Gastrocnemius medialis (tissue), 4 donors: ENCODE measurements around the gene PAX8. TPM values are rescaled to one million over a fixed set of nuclear protein-coding genes. Genes with fewer than 3 reads are reported as not detected.

Source experiments
- ATAC-seq, 2 donors: fragments of 150-250 bp; one replicate each; pipeline ENCODE4 v1.9.1; 2016
- DNase-seq, 2 donors: peaks; one replicate each; pipeline ENCODE4 v3.0.0-alpha.2; 2019
- H3K27ac ChIP-seq, 4 donors: fragments of 200-600 bp; sonication (generic); 1 replicate in 1 of 4; 2 replicates in 3 of 4; pipeline ENCODE4 v1.5.1; 2016 to 2018; ENCODE audit warnings: mild to moderate bottlenecking in 2 of 4, moderate library complexity in 1 of 4
- H3K27me3 ChIP-seq, 3 donors: fragments of 200-600 bp; sonication (generic) in 2 of 3; 1 replicate in 1 of 3; 2 replicates in 2 of 3; pipeline versions ENCODE4 v1.5.1 to v1.6.0; 2016 to 2019; ENCODE audit warnings: mild to moderate bottlenecking in 1 of 3, moderate library complexity in 1 of 3
- H3K36me3 ChIP-seq, 2 donors: fragments of 200-600 bp; sonication (generic) in 1 of 2; one replicate each; pipeline ENCODE4 v1.5.1; 2017 to 2018
- H3K4me1 ChIP-seq, 2 donors: fragments of 200-600 bp; sonication (generic) in 1 of 2; one replicate each; pipeline ENCODE4 v1.5.1; 2016 to 2017; ENCODE audit warnings: mild to moderate bottlenecking in 2 of 2
- H3K4me3 ChIP-seq, 4 donors: fragments of 200-600 bp; sonication (generic) in 3 of 4; 1 replicate in 1 of 4; 2 replicates in 3 of 4; pipeline ENCODE4 v1.5.1; 2016 to 2019; ENCODE audit warnings: mild to moderate bottlenecking in 2 of 4
- H3K9me3 ChIP-seq, 3 donors: fragments of 200-600 bp; sonication (generic) in 2 of 3; 1 replicate in 1 of 3; 2 replicates in 2 of 3; pipeline ENCODE4 v1.5.1; 2016 to 2019
- POLR2A ChIP-seq, 2 donors: fragments of 450-650 bp; IDR thresholded peaks; one replicate each; pipeline ENCODE4 v1.6.1; 2017; ENCODE audit warnings: antibody characterized with exemption in 2 of 2, mild to moderate bottlenecking in 2 of 2, moderate library complexity in 2 of 2
- in situ Hi-C, 4 donors: fragments of 200-750 bp; cut with MboI; loops; one replicate each; pipeline versions ENCODE4 v1.15.0 to v1.8.0; 2017; ENCODE audit warnings: low sequenced_read_pairs in 4 of 4
- intact Hi-C: fragments of 100-400 bp; cut with DNase I; formaldehyde crosslinking; loops from one replicate; pipeline ENCODE4 v1.15.1; 2023; ENCODE audit warnings: low total_unique reads
- total RNA-seq, 4 donors: library from RNA; depleted of rRNA; stranded (reverse); fragments of >200 nt; gene quantifications; one replicate each; pipeline versions ENCODE4 v1.1.0 to v1.2.3, GENCODE V29; 2016
- TF ChIP-seq, protein P1 (sequence below), 5 experiments: fragments of 450-650 bp in 3 of 5; fragments of 200-600 bp in 2 of 5; sonication (generic) in 2 of 5; IDR thresholded peaks in 4 of 5; conservative IDR thresholded peaks in 1 of 5; 1 replicate in 4 of 5; 2 replicates in 1 of 5; pipeline ENCODE4 v1.5.1; 2016 to 2019; ENCODE audit warnings: antibody characterized with exemption in 5 of 5, mild to moderate bottlenecking in 3 of 5, moderate library complexity in 3 of 5

The PAX8 gene
- total RNA-seq, 4 donors from 2014 or later: 0.27 to 8.7 (median 2.1) TPM

DNA sequence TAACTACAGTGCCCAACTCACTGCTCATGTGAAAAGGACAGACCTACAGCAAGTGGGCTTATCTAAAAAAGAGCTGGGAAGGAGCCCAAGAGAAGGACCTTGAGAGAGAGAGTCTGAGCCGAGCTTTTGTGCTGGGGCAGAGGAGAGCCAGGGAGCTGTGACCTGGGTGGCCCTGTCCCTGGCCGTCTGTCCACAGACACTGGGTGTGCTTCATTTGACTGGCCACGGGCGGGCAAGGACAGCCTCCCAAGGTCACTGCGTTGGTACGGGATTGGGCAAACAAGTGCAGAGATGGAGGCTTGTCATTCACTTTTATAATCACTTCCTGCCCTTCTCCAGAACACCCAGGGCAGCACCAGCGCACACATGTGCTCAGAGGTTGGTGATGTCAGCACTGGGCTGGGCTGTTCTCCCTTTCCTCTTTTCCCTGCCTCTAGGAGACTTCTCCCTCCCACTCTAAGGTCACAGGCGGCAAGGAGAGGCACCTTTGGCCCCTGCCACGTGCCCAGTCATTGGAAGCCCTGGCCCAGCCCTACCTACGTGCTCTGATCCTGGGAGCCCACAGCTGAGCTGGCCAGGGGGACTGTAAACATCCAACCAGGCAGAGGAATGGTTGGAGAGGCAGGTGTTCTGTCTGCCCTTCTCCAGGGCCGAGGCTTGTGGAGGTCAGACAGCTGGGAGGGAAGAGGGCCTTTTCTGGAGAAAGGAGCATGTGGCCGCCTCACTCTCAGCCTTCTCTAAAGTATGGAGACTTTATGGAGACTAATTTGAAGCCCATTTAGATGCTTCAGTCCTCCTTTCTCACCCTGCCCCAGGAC is 111.4 kb downstream of the PAX8 start:
- Histone ChIP-seq H3K4me3 (no peak overlapping the region), H3K27ac (no peak overlapping the region), H3K27me3 (no peaks in the 10 kb centered on the region), H3K36me3 (no peaks in the 10 kb centered on the region), H3K9me3 (no peaks in the 10 kb centered on the region), H3K4me1 (no peaks in the 10 kb centered on the region)
- DNase-seq (no peak), ATAC-seq (no peak)
- intact Hi-C loops (no loop called here), in situ Hi-C loops (no loop called here)
- TF ChIP-seq, protein P1, sequence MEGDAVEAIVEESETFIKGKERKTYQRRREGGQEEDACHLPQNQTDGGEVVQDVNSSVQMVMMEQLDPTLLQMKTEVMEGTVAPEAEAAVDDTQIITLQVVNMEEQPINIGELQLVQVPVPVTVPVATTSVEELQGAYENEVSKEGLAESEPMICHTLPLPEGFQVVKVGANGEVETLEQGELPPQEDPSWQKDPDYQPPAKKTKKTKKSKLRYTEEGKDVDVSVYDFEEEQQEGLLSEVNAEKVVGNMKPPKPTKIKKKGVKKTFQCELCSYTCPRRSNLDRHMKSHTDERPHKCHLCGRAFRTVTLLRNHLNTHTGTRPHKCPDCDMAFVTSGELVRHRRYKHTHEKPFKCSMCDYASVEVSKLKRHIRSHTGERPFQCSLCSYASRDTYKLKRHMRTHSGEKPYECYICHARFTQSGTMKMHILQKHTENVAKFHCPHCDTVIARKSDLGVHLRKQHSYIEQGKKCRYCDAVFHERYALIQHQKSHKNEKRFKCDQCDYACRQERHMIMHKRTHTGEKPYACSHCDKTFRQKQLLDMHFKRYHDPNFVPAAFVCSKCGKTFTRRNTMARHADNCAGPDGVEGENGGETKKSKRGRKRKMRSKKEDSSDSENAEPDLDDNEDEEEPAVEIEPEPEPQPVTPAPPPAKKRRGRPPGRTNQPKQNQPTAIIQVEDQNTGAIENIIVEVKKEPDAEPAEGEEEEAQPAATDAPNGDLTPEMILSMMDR (IDR thresholded peaks at IDR 0.05 in 4 of 5, conservative IDR thresholded peaks at IDR 0.05 in 1 of 5): no peak
- TF ChIP-seq POLR2A (IDR thresholded peaks at IDR 0.05): no peak

DNA sequence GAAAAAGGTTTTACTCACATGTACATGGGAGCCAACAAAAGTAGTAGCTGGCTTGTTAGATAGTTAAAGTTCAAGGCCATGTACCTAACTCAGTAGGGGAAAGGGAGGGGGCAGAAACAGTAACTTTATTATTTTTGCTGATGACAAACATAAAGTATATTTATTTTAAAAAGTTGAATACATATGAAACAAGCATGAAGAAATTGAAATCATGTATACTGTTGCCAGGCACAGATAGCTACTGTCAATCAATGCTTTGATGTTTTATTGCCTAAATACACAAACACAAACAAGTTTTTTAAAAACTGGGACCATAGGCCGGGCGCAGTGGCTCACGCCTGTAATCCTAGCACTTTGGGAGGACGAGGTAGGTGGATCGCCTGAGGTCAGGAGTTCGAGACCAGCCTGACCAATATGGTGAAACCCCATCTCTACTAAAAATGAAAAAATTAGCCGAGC is 112.5 kb downstream of the PAX8 start:
- Histone ChIP-seq H3K36me3 (no peaks in the 10 kb centered on the region), H3K4me1 (no peaks in the 10 kb centered on the region), H3K4me3 (no peak overlapping the region), H3K27ac (no peak overlapping the region), H3K27me3 (no peaks in the 10 kb centered on the region), H3K9me3 (no peaks in the 10 kb centered on the region)
- intact Hi-C loops: no loop called here
- in situ Hi-C loops: no loop called here
- ATAC-seq: no peak
- no peak for TF ChIP-seq POLR2A (IDR thresholded peaks at IDR 0.05)
- TF ChIP-seq, protein P1 (IDR thresholded peaks at IDR 0.05 in 4 of 5, conservative IDR thresholded peaks at IDR 0.05 in 1 of 5): no peak
- DNase-seq: no peak

Other genes starting within 250 kb of the PAX8 start
- not detected for gene IL36B, start 226.1 kb downstream of the PAX8 start, total RNA-seq
- not detected for gene IL36RN, start 219.7 kb downstream of the PAX8 start, total RNA-seq
- not detected for gene IL1F10, start 211.0 kb downstream of the PAX8 start, total RNA-seq
- gene IL1RN, start 151.3 kb downstream of the PAX8 start, total RNA-seq: under 1 TPM in 2 of 4 donors, not detected in 2; 0.51 to 0.91 TPM
- 1 to 10 TPM in 3 of 4 donors, under 1 TPM in 1; 0.32 to 1.3 (median 1.2) TPM for gene PSD4, start 105.0 kb downstream of the PAX8 start, total RNA-seq
- 10 to 100 TPM; 16.1 to 48.2 (median 34.0) TPM for gene ZNG1B, start 158.8 kb upstream of the PAX8 start, total RNA-seq
- gene FOXD4L1, start 219.7 kb upstream of the PAX8 start, total RNA-seq: under 1 TPM in 1 of 4 donors, not detected in 3; 0.13 TPM